Stimulated activated CD8-positive, alpha-beta memory T cell treated with anti-CD3 and anti-CD28 coated beads, Interleukin-15, amount 100 ng/mL, for 1 hour (primary cell): ENCODE data around the gene CROT.

Experiments
- DNase-seq: peaks from one replicate; pipeline ENCODE4 v3.0.0-alpha.2; 2020; ENCODE audit warnings: low read depth

The CROT gene

DNA sequence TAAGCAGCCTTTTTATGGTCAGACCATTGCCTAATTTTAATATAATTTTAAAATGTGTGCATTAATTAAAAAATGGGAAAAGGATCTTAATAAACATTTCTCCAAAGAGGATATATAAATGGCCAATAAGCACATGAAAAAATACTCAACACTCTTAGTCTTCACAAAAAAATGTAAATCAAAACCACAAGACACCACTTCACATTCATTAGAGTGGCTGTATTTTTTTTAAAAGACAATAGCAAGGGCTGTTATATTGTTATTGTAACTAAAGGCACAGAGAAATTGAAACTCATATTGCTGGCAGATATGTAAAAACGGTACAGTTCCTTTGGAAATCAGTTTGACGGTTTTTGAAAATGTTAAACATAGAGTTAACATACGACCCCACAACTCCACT lies 3.2 kb upstream of the CROT start:
- no peak for DNase-seq

DNA sequence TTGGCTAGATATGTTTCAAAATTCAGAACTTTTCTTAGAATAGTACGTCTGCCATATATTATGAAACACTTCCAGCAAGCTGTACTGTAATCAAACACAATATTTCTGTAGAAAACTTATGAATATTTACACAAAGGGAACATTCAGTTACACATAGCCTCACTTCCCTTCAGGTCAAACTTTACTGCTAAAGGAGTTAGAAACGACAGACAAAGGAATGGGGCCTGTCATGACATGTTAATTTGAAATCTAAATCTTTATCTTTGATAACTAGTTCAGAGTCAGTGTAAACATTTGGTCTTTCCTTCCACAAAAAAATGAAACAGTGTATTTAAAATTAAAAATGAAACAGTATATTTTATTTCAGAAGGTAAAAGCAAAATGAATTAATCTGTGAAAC lies 1.0 kb upstream of the CROT start:
- DNase-seq, result no peak

DNA sequence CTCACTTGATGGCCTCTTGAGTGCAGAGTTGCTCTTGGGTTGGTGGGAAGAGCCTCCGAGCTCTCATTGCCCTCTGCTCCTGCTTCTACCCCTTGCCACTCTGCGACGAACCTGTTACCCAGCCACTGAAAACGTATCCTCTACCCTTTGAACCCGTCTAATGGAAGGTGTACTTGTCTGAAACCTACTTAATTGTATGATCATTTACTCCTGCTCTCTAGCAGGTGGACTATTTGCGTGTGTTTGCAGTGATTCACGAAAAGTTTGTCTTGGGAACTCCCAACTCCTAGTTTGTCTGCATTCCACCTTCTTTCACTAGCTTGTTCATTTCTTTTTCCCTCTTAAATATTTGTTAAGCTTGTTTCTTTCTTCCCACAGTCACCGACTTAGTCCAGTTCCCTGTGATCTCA lies 503 bp downstream of the CROT start:
- no peak for DNase-seq

DNA sequence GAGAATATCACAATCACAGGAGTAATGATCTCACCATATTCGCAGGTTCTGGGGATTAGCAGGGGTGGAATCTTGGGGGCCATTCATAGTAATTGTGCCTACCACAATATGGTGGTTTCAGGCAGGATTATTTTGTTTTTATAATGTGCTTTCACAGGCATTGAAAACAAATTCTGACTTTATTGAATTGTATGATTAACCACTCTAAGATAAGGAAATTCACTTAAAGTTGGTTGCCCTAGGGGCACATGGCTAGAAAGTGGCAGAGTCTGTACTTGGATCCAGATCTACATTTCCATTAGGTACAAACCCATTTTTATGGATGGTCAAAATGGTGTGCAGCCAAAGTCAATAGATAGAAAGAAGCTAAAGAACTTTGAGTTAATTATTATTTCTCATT lies 1.7 kb downstream of the CROT start:
- no peak for DNase-seq

DNA sequence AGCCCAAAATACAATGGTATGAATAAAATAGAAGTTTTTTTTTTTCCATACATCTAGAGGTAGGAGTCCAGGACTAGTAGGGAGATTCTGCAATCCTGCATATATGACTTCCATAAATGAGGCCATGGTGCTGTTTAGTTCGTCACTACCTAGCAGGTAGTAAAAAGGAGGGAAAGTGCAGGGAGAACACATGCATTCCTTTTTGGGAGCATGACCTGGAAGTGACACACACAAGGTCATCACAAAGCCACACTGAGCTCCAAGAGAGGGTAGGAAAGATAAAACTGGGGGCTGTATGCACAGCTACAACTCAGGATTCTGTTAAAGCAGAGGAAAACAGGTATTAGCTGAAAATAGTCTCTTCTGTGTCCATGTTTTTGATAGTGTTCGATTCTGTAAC lies 2.2 kb downstream of the CROT start:
- DNase-seq, result no peak

DNA sequence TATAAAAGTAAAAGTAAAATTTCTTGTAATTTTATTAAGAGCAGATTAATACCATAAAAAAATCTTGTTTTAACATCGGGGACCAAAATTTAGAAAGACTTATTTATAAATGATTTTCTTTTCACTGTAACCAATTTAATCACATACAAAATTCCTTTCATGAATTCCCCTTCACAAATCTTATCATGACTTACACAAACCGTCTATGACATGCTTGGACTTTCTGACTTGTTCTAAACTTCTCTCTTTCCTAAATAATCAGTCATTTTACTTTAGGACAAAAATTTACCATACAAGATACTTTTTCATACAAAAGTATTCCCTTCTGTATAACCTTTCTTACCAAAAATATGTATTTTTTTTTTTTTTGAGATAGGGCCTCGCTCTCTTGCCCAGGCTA lies 9.3 kb downstream of the CROT start:
- DNase-seq, result no peak

DNA sequence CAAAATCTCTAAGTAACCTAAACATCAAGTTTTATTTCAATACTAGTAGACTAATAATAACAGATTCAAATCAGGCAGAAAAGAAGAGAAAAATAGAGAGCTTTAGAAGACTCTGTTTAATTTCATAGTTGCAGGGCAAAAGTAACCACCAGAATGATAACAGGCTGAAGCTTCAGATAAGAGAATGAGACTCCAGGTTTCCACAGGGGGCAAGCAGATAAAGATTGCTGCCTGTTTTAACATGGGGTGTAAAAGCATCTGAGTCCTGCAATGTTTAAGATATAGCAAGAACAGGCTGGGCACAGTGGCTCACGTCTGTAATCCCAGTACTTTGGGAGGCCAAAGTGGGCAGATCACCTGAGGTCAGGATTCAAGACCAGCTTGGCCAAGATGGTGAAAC lies 11.0 kb downstream of the CROT start:
- DNase-seq, result no peak

DNA sequence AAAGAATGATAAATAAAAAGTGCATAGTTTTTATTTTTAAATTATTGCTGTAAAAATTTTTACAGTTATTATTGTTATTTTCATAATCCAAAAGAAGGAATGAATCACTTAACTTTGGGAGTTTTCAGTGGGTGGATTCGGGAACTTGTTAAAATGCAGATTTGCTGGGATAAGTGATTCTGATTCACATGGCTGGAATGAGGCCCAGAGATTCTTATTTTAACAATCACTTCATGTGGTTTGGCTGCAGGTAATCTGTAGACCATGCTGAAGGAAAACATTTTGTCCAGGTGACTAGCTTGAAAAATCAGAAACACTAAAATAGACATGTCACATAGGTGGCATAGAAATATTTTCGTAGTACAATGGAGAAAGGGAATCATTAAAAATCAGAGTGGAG lies 13.9 kb downstream of the CROT start:
- no peak for DNase-seq

DNA sequence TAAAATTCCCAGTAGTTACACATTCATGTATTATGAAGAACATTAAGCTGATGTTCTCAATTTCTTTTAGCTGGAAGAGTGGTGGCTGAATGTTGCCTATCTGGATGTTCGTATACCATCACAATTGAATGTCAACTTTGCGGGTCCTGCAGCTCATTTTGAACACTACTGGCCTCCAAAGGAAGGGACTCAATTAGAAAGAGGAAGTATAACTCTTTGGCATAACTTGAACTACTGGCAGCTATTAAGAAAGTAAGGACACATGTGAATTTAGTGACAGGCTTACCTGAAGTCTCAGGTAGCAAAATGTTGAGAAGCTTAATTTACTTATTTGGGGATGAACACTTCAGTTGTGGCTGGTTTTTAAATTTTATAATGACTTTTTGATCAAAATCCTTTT lies 15.9 kb downstream of the CROT start:
- no peak for DNase-seq

DNA sequence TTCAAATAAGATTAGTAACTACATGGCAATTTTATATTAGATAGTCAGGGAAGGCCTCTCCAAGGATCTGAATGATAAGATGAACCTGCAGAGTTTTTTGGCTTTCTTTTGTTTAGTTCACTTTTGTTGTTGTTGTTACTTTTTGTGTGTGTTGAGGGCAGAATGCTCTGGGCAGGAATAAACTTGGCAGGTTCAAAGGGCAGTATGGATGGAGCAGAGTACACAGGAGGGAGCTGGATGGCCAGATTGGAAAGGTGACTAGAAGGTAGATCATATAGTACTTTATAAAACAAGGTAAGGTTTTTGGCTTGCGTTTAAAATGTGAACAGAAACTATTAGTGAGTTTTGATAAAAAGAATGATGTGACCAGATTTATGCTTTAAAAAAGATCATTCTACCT lies 17.9 kb downstream of the CROT start:
- no peak for DNase-seq

DNA sequence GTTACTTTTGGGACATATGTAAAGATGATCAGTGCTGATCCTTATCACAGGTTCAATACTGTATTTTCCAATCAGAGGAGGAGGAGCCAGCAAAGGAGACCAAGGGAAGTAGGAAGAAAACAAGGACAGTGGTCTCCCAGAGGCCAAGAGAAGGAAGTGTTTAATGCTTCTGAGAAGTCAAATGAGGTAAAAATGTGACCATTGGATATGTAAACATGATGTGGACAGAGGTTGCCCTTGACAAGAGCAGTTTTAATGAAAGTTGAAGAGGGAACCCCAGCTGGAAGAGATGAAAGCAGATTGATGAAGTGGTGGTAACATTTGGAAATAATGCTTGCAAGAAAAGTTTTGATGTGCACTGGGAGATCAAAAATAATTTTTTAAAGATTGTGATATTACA lies 18.8 kb downstream of the CROT start:
- DNase-seq, result no peak

DNA sequence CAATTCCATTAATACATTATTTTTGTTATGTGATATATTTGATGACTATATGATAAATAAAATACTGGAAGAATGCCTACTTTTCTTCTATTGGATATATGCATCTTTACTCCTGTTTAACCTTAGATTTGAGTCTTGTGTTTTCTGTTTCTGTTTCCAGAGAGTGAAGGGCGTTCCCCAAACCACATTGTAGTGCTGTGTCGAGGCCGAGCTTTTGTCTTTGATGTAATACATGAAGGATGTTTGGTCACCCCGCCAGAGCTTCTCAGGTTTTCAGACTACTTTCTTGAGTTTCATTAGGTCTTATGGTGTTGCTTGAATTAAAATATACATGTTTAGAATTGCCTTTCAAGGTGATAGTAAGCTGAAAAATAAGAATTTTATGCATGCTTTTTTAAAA lies 23.8 kb downstream of the CROT start:
- no peak for DNase-seq

DNA sequence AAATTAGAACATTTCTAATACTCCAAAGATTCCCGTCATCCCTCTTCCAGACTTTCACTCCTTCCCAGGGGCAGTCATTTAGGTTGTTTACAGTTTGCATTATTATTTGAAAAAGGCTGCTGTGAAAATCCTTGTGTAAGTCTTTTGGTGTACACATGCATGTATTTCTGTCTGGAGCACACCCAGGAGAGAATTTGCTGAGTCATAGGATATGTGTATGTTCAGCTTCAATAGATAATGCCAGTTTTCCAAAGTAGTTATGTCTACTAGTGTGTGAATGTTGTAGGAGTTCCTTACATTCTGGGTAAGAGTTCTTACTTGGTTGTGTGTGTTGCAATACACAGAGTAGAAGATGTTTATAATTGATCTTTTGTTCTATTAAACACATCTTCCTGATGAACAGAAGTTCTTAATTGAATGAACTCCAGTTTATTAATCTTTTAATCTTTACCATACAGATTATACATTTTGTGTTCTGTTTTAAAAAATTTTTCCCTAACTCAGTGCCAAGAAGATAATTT lies 25.3 kb downstream of the CROT start:
- DNase-seq, result no peak

DNA sequence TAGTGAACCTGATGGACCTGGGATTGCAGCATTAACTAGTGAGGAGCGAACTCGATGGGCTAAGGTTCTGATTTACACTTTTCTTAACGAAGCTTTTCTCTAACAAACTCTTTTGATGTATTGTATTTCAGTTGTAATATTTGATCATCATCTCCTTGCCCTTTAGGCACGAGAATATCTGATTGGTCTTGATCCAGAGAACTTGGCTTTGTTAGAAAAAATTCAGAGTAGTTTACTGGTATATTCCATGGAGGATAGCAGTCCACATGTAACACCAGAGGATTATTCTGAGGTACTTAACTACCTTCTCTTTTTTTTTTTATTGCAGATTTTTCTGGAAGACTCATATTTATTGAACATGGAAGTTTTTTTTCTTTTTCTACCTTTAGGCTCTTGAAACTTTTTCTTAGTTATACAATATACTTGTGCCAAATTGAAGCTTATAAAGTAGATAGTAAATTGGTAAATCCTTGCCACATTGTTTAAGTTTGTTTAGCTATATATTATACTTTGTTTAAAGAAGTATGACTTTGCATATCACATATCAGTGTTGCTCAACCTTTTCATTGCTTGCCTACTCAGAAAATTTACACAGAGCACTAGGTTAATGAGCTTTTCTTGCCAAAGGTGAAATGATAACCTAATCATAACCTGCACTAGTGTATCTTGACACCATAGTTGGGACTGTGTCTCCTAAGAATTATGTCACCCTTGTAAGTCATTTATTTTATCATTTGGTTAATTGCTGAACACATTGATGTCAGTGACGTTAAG lies 30.4 kb downstream of the CROT start:
- no peak for DNase-seq

DNA sequence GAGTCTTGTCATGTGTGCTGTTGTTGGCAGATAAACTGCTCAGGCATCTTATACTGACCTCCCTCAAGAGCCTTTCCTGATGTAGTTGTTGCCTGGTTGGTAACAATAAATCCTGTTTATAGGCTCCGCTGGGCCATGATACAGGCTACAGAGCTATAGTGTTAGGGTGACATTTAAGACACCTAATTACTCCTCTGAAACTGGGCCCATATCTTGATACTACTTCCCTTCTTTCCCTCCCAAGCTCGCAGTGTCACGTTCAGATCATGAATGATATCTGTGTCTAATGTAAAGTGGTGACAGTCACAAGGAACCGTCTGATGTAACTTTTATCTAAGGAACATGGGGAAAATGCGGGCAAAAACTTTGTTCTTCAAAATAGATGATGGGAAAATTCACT lies 35.4 kb downstream of the CROT start:
- DNase-seq, result no peak

DNA sequence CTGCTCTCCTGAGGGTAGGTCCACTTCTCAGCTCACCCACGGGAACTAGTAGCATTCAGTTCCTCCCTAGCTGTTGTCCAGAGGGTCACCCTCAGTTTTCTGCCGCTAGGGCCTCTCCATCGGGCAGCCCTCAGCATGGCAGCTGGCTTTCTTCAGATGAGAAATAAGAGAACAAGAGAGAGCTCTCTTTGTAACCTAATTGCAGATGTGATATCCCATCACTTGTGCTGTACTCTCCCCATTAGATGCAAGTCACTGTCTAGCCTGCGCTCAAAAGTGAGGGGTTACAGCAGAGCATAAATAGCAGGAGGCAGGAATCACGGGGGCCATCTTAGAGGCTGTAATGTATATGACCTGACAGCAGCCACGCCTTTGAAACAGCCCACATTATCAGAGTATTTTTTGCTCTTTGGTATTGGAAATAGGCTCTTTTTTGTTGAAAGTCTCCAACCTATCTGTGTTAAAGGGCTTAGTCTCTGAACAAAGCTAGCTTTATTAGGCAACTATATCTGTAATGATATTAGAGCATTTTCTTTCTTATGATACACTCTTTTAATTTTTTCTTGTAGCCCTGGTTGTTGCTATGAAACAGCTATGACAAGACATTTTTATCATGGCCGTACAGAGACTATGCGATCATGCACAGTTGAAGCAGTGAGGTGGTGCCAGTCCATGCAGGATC lies 45.7 kb downstream of the CROT start:
- DNase-seq, result no peak

DNA sequence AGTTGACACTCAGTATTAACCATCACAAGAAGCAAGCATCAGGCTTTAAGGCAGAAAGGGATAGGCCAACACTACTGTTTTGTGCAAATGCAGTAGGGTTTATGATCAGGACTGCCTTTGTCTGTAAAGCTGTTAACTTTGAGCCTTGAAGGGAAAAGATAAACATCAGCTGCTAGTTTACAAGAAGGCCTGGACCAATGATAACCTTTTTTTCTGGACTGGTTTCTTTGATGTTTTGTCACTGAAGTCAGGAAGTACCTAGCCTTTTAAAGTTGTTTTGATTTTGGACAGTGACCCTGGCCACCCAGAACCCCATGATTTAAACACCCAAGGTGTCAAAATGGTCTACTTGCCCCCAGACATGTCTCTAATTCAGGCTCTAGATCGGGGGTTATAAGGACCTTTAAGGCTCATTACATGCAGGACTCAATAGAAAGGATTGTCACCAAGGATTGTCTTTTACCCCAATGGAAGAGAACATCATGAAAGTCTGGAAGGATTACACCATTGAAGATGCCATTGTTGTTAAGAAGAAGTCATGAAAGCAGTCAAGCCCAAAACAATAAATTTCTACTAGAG lies 50.1 kb downstream of the CROT start:
- no peak for DNase-seq

DNA sequence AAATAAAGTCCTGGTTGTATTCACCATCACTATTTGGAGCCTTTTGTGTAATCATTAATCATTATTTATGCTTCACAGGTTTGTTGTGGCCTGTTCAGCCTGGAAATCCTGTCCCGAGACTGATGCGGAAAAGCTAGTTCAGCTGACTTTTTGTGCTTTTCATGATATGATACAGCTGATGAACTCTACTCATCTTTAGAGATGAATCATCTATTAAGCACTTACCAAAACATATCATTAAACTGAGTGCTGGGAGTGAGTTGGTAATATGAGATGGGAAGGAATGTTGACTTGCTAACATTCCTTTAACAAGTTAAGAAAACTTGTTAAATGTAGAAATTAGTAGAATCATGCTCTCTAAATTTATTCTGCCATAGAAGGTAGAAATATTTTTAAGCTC lies 53.0 kb downstream of the CROT start:
- DNase-seq, result no peak

DNA sequence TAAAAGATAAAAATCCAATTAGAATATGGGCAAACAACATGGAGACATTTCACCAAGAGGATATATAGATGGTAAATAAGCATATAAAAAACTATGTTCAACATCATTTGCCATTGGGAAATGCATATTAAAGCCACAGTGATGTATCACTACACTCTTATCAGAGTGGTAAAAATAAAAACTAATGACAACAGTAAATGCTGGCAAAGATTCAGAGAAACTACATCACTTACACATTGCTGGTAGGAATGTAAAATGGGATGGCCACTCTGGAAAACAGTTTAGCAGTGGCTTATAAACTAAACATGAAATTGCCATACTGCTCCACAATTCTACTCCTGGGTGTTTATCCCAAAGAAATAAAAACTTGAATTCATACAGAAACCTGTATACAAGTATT lies 59.2 kb downstream of the CROT start:
- DNase-seq, result no peak

DNA sequence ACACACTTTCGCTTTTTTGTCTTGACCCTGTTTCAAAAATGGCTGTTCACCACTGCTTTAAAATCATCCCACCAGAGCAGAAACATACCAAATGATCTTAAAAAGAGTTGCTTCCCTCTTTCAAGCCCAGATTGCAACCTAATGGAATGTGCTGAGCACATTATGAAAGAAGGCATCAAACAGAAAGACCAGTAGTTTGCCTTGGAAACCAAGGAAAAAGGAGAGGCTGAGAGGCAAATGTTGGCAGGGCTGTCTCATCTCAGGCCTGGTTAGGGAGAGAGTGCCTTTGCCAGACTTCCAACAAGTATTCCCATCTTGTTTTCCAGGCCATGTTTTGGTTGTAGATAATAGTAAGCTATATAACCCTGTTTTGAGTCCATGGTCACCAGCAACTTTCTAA lies 65.7 kb downstream of the CROT start:
- DNase-seq, result no peak

DNA sequence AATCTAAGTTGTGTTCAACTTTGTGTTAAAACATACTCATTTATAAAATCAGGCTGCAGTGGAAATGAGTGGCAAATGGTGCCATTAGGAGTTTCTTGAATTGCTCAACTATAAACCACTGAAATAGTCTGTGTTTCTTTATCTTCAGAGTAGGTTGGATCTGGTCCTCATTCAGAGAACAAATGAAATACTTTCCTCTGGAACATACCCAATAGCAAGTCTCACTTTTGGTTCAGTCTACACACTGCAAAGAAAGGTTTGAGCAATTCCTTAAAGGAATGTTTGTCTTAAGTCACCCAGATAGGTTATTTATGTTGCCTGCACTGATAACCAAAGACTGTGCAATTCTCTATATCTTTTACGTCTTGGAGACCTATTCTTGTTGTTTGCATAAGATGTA lies 67.6 kb downstream of the CROT start:
- DNase-seq, result no peak

DNA sequence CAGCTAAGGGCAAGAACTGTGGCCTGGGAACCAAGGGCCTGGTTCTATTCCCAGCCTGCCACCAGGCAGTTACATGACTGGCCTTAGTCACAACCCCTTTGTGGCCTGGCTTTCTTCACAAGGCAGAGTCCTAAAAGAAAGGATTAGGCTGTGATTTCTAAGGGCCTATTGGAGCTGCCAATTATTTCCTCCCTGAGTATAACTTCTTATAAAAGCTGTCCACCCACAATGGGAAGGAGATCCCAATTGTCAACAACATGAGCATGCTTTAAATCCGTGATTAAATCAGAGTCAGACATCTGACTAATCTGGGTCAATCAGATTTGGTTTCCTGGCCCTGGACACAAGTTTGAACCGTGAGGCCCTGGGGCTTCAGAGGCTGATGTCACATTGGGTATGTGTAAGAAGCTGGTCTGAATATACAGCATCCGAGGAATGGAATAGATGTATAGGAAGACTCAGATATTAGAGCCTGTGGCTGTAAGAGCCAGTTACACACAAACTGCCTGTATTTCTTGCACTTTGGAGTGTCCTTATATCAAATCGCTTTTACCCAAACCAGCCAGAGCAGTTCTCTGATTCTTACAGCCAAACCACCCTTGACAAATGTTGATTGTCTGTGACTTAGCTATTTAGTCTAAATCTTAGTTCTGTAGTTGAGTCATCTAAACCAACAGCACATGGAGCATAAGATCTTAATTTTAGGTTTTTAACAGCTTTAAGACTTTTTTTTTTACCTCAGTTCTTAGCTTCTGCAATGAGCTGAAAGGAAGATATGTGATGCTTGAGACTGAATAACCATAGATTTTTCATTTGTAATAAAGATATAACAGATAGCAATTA lies 68.7 kb downstream of the CROT start:
- no peak for DNase-seq

DNA sequence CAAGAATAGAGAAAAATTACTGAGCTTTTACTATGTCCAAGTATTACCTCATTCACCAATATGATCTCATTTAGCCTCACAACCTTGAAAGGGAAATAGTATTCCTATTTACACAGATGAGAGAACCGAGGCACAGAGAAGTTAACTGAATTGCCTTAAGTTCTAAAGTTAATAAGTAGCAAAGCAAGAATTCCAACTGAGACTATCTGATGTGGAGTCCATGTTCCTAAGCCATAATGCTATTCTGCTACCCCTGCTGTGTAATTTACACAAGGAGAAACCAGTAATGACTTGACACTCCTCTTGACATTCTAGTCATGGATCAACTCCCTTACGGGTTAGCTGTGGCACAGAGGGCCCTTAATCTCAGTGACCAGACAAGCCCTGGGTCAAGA lies 69.3 kb downstream of the CROT start:
- no peak for DNase-seq
